Keratinocyte (primary cell): ENCODE results near the gene RFX8. TPM values are rescaled to one million over a fixed set of nuclear protein-coding genes. Genes with fewer than 3 reads are reported as not detected.

Experiments used
- DNase-seq: peaks from one replicate; pipeline ENCODE4 v3.0.0-alpha.2; 2011; ENCODE audit warnings: low read depth, missing footprints, low spot score
- FAIRE-seq: peaks from 2 replicates; lab custom pipeline; 2011; peaks lifted over from hg19 to GRCh38; lab: Jason Lieb, UNC
- H2AFZ ChIP-seq: 2 replicates; pipeline ENCODE4 v1.6.0; 2012; ENCODE audit warnings: low read length, control low read depth, inconsistent platforms; ENCODE audit not compliant: control insufficient read depth
- H3K27ac ChIP-seq: 2 replicates; pipeline ENCODE4 v1.5.1; 2011; ENCODE audit warnings: low read length; ENCODE audit not compliant: control insufficient read depth, insufficient read depth
- H3K27me3 ChIP-seq: 3 replicates; pipeline ENCODE4 v1.6.0; 2011; ENCODE audit warnings: low read length; ENCODE audit not compliant: control insufficient read depth, insufficient read depth; ENCODE audit errors: extremely low read depth
- H3K36me3 ChIP-seq, 2 experiments: 2 replicates in 1 of 2; 3 replicates in 1 of 2; pipeline ENCODE4 v1.5.1; 2011; ENCODE audit warnings: low read length in 2 of 2, mild to moderate bottlenecking in 1 of 2; ENCODE audit not compliant: control insufficient read depth in 2 of 2, insufficient read depth in 2 of 2; ENCODE audit errors: extremely low read depth in 1 of 2
- H3K4me1 ChIP-seq: 3 replicates; pipeline ENCODE4 v1.5.1; 2011; ENCODE audit warnings: low read length; ENCODE audit not compliant: control insufficient read depth, insufficient read depth; ENCODE audit errors: extremely low read depth
- H3K4me2 ChIP-seq: 3 replicates; pipeline ENCODE4 v1.6.0; 2011; ENCODE audit warnings: low read depth, low read length; ENCODE audit not compliant: control insufficient read depth, insufficient read depth; ENCODE audit errors: extremely low read depth
- H3K4me3 ChIP-seq, 3 experiments: fragments of 200-600 bp in 1 of 3; sonication (generic) in 1 of 3; 2 replicates in 2 of 3; 3 replicates in 1 of 3; pipeline ENCODE4 v1.5.1; 2011 to 2016; ENCODE audit warnings: low read length in 3 of 3, mild to moderate bottlenecking in 3 of 3, control low read depth in 2 of 3, inconsistent platforms in 1 of 3, low read depth in 1 of 3, mixed read lengths in 1 of 3, mixed run types in 1 of 3, moderate library complexity in 1 of 3; ENCODE audit not compliant: control insufficient read depth in 2 of 3, insufficient read depth in 2 of 3; ENCODE audit errors: extremely low read depth in 1 of 3
- H3K79me2 ChIP-seq: 2 replicates; pipeline ENCODE4 v1.6.0; 2012; ENCODE audit warnings: low read length; ENCODE audit not compliant: control insufficient read depth, insufficient read depth
- H3K9ac ChIP-seq: 3 replicates; pipeline ENCODE4 v1.6.0; 2011; ENCODE audit warnings: low read length; ENCODE audit not compliant: control insufficient read depth, insufficient read depth; ENCODE audit errors: extremely low read depth
- H3K9me1 ChIP-seq: 3 replicates; pipeline ENCODE4 v1.6.0; 2011; ENCODE audit warnings: low read length; ENCODE audit not compliant: control insufficient read depth, insufficient read depth; ENCODE audit errors: extremely low read depth
- H3K9me3 ChIP-seq: 2 replicates; pipeline ENCODE4 v1.5.1; 2012; ENCODE audit warnings: low read depth, low read length; ENCODE audit not compliant: control insufficient read depth
- H4K20me1 ChIP-seq: 3 replicates; pipeline ENCODE4 v1.6.0; 2011; ENCODE audit warnings: low read length; ENCODE audit not compliant: control insufficient read depth, insufficient read depth; ENCODE audit errors: extremely low read depth
- CTCF ChIP-seq, 3 experiments: IDR thresholded peaks in 1 of 3; conservative IDR thresholded peaks in 1 of 3; optimal IDR thresholded peaks in 1 of 3; 2 replicates in 2 of 3; 3 replicates in 1 of 3; pipeline versions ENCODE3 to v1.5.1; 2011; ENCODE audit warnings: low read length in 3 of 3, mild to moderate bottlenecking in 3 of 3, moderate library complexity in 2 of 3, control low read depth in 1 of 3, inconsistent platforms in 1 of 3; ENCODE audit not compliant: insufficient read depth in 2 of 3; ENCODE audit errors: extremely low read depth in 1 of 3
- EZH2 ChIP-seq: IDR thresholded peaks from one replicate; pipeline ENCODE4 v1.6.1; 2012; ENCODE audit warnings: inconsistent platforms, mild to moderate bottlenecking, low read length, moderate library complexity
- dilution Hi-C: fragments of 300-500 bp; cut with MboI; formaldehyde crosslinking; loops from one replicate; pipeline ENCODE4 v1.7.0; 2020; ENCODE audit warnings: low sequenced_read_pairs; ENCODE audit not compliant: extremely low pct_ligation_motif_present
- polyA plus RNA-seq, 5 experiments: library from polyadenylated mRNA; depleted of rRNA in 3 of 5; stranded (reverse) in 3 of 5; stranded (forward) in 1 of 5; unstranded in 1 of 5; fragments of >200 nt; gene quantifications; 1 replicate in 1 of 5; 2 replicates in 3 of 5; 3 replicates in 1 of 5; pipeline versions ENCODE4 v1.2.1 to v1.2.3, GENCODE V29; 2011 to 2012; ENCODE audit warnings: missing spikeins in 2 of 5, low read depth in 1 of 5, low replicate concordance in 1 of 5

RFX8 gene
- polyA plus RNA-seq, 1 donor (not counting 4 experiments of a cell fraction or from before 2014, with no cell fraction given): 0.05 TPM

- H3K27ac ChIP-seq: no peak overlapping the region
- no peak for FAIRE-seq
- H2AFZ ChIP-seq: no peak overlapping the region
- no peak overlapping the region for H3K9ac ChIP-seq
- no peaks in the 10 kb centered on the region for H3K9me1 ChIP-seq
- no peaks in the 10 kb centered on the region for H3K79me2 ChIP-seq
- no peak for DNase-seq
- no peak overlapping the region for H3K4me3 ChIP-seq
- no peaks in the 10 kb centered on the region for H3K27me3 ChIP-seq
- peaks cover 12% of the 10 kb centered on the region for H3K4me1 ChIP-seq
- no peaks in the 10 kb centered on the region for H3K36me3 ChIP-seq
- no peaks in the 10 kb centered on the region for H4K20me1 ChIP-seq
- H3K9me3 ChIP-seq: no peaks in the 10 kb centered on the region
- dilution Hi-C loops: no loop called here
- TF ChIP-seq CTCF (optimal IDR thresholded peaks at IDR 0.05 in 1 of 3, IDR thresholded peaks at IDR 0.05 in 1 of 3, conservative IDR thresholded peaks at IDR 0.05 in 1 of 3; ENCODE audit: extremely low read depth in 1 of 3, insufficient read depth in 2 of 3, low read length in 3 of 3): no peak
- no peak for TF ChIP-seq EZH2
- no peak overlapping the region for H3K4me2 ChIP-seq
Observed at GRCh38 chr2:101379091-101379490, 95.8 kb downstream of the RFX8 start.

- Histone ChIP-seq H3K4me3 (no peak overlapping the region), H3K9me3 (no peaks in the 10 kb centered on the region), H3K36me3 (no peaks in the 10 kb centered on the region), H3K4me1 (peaks cover 6% of the 10 kb centered on the region), H3K27ac (no peak overlapping the region), H3K79me2 (no peaks in the 10 kb centered on the region), H4K20me1 (no peaks in the 10 kb centered on the region), H3K4me2 (no peak overlapping the region), H3K27me3 (no peaks in the 10 kb centered on the region), H3K9ac (no peak overlapping the region), H2AFZ (no peak overlapping the region), H3K9me1 (no peaks in the 10 kb centered on the region)
- FAIRE-seq: no peak
- TF ChIP-seq EZH2 (no peak), CTCF (optimal IDR thresholded peaks at IDR 0.05 in 1 of 3, IDR thresholded peaks at IDR 0.05 in 1 of 3, conservative IDR thresholded peaks at IDR 0.05 in 1 of 3; ENCODE audit: extremely low read depth in 1 of 3, insufficient read depth in 2 of 3, low read length in 3 of 3) (no peak)
- dilution Hi-C loops: no loop called here
- DNase-seq: no peak
Observed at GRCh38 chr2:101375653-101376052, 99.3 kb downstream of the RFX8 start.
